Measurements from ENCODE around the gene GUCA1A. TPM values are rescaled to one million over a fixed set of nuclear protein-coding genes. Genes with fewer than 3 reads are reported as not detected.

Gene GUCA1A
- total RNA-seq, 1 donor from 2014 or later = not detected

- no peak for ATAC-seq (ENCODE audit: poor library complexity)
- intact Hi-C loops (cut with DNase I) = no loop called here
- no peak for DNase-seq
Measured at GRCh38 chr6:42224222-42225028, 51.3 kb downstream of the GUCA1A start.

- ATAC-seq (ENCODE audit: poor library complexity) (no peak), DNase-seq (no peak)
- intact Hi-C loops (cut with DNase I) = no loop called here
Measured at GRCh38 chr6:42225029-42225339, 51.8 kb downstream of the GUCA1A start.

GRCh38 chr6:42225419-42225818 is 52.3 kb downstream of the GUCA1A start:
- DNase-seq (no peak), ATAC-seq (ENCODE audit: poor library complexity) (no peak)
- intact Hi-C loops (cut with DNase I) = no loop called here

GRCh38 chr6:42226161-42226611 is 53.0 kb downstream of the GUCA1A start:
- intact Hi-C loops (cut with DNase I) = no loop called here
- no peak for ATAC-seq (ENCODE audit: poor library complexity)

GRCh38 chr6:42226645-42227143 is 53.5 kb downstream of the GUCA1A start:
- intact Hi-C loops (cut with DNase I) = no loop called here
- DNase-seq (no peak), ATAC-seq (ENCODE audit: poor library complexity) (no peak)

More at GRCh38 chr6:42226161-42226611, 53.0 kb downstream of the GUCA1A start:
- no peak for DNase-seq

GRCh38 chr6:42227173-42227850 is 54.1 kb downstream of the GUCA1A start:
- no peak for DNase-seq
- ATAC-seq (ENCODE audit: poor library complexity) = no peak
- intact Hi-C loops (cut with DNase I) = no loop called here

GRCh38 chr6:42228305-42228704 is 55.1 kb downstream of the GUCA1A start:
- ATAC-seq (ENCODE audit: poor library complexity) (no peak), DNase-seq (no peak)
- intact Hi-C loops (cut with DNase I) = no loop called here

Other genes with a start within 250 kb of the GUCA1A start
- gene CCND3, start 231.6 kb upstream of the GUCA1A start, total RNA-seq = 42.3 TPM
- 28.7 TPM for gene TAF8, start 122.8 kb upstream of the GUCA1A start, total RNA-seq
- gene C6orf132, start 30.7 kb upstream of the GUCA1A start, total RNA-seq = 1.9 TPM
- 0.46 TPM for gene GUCA1B, start 21.6 kb downstream of the GUCA1A start, total RNA-seq
- gene MRPS10, start 44.5 kb downstream of the GUCA1A start, total RNA-seq = 57.0 TPM

Measured in Right ventricle myocardium superior (tissue), 1 donor.